Neural progenitor cell (in vitro differentiated cells): ENCODE measurements around the gene KIAA0232. TPM values are rescaled to one million over a fixed set of nuclear protein-coding genes. Genes with fewer than 3 reads are reported as not detected.

ENCODE experiments used
- DNase-seq: peaks from one replicate; pipeline ENCODE4 v3.0.0-alpha.2; 2016; ENCODE audit warnings: low spot score
- H2AFZ ChIP-seq: fragments of 200-600 bp; sonication (generic); replicated peaks from 2 replicates; pipeline ENCODE4 v1.6.1; 2016; ENCODE audit warnings: antibody characterized with exemption
- H3F3A ChIP-seq: fragments of 200-600 bp; sonication (generic); 2 replicates; pipeline ENCODE4 v1.6.1; 2016; ENCODE audit warnings: antibody characterized with exemption, low read depth
- H3K27ac ChIP-seq: fragments of 200-600 bp; sonication (generic); 2 replicates; pipeline ENCODE4 v1.5.1; 2016; ENCODE audit warnings: mild to moderate bottlenecking
- H3K27me3 ChIP-seq: fragments of 200-600 bp; sonication (generic); 2 replicates; pipeline ENCODE4 v1.6.1; 2016; ENCODE audit warnings: mild to moderate bottlenecking, moderate library complexity
- H3K36me3 ChIP-seq: fragments of 200-600 bp; sonication (generic); 2 replicates; pipeline ENCODE4 v1.5.1; 2016
- H3K4me1 ChIP-seq: fragments of 200-600 bp; sonication (generic); 2 replicates; pipeline ENCODE4 v1.6.1; 2016; ENCODE audit warnings: mixed run types
- H3K4me2 ChIP-seq: fragments of 200-600 bp; sonication (generic); 2 replicates; pipeline ENCODE4 v1.6.1; 2016
- H3K4me3 ChIP-seq: fragments of 200-600 bp; sonication (generic); 2 replicates; pipeline ENCODE4 v1.5.1; 2016
- H3K79me2 ChIP-seq: fragments of 200-600 bp; sonication (generic); 2 replicates; pipeline ENCODE4 v1.6.1; 2016; ENCODE audit warnings: low read depth
- H3K9ac ChIP-seq: fragments of 200-600 bp; sonication (generic); 2 replicates; pipeline ENCODE4 v1.6.1; 2016
- H3K9me3 ChIP-seq: fragments of 200-600 bp; sonication (generic); 2 replicates; pipeline ENCODE4 v1.5.1; 2016; ENCODE audit warnings: low read depth
- H4K20me1 ChIP-seq: fragments of 200-600 bp; sonication (generic); 2 replicates; pipeline ENCODE4 v1.6.1; 2016; ENCODE audit warnings: low read depth
- H3K27ac Mint-ChIP-seq: 3 replicates; pipeline ENCODE4 v1.8.0; 2021; ENCODE audit warnings: mixed read lengths
- H3K27me3 Mint-ChIP-seq: 2 replicates; pipeline ENCODE4 v1.8.0; 2022; ENCODE audit warnings: low read depth, mild to moderate bottlenecking, inconsistent platforms, moderate library complexity, mixed read lengths; ENCODE audit not compliant: insufficient read depth
- H3K36me3 Mint-ChIP-seq: 3 replicates; pipeline ENCODE4 v1.8.0; 2021; ENCODE audit warnings: mixed read lengths
- H3K4me1 Mint-ChIP-seq: 3 replicates; pipeline ENCODE4 v1.8.0; 2021; ENCODE audit warnings: mixed read lengths
- H3K4me3 Mint-ChIP-seq: 3 replicates; pipeline ENCODE4 v1.8.0; 2021; ENCODE audit warnings: mild to moderate bottlenecking, moderate library complexity, mixed read lengths
- H3K9me3 Mint-ChIP-seq: 3 replicates; pipeline ENCODE4 v1.8.0; 2020; ENCODE audit warnings: mixed read lengths
- EZH2 ChIP-seq: fragments of 200-600 bp; sonication (generic); IDR thresholded peaks from 2 replicates; pipeline ENCODE4 v1.6.1; 2017; ENCODE audit warnings: antibody characterized with exemption, mild to moderate bottlenecking, moderate library complexity
- EZH2phosphoT487 ChIP-seq: fragments of 200-600 bp; sonication (generic); IDR thresholded peaks from 2 replicates; pipeline ENCODE4 v1.6.1; 2017; ENCODE audit warnings: antibody characterized with exemption
- total RNA-seq: library from RNA; depleted of rRNA; stranded (reverse); fragments of >200 nt; gene quantifications from 2 replicates; pipeline ENCODE4 v1.2.3, GENCODE V29; 2015; ENCODE audit warnings: low replicate concordance
- TF ChIP-seq, protein P1 (sequence below): fragments of 200-600 bp; sonication (generic); IDR thresholded peaks from 2 replicates; pipeline ENCODE4 v1.5.1; 2017; ENCODE audit warnings: antibody characterized with exemption, mild to moderate bottlenecking

KIAA0232 gene
- total RNA-seq, 1 donor from 2014 or later, result 42.9 TPM

- H3K36me3 Mint-ChIP-seq, result no peaks in the 10 kb centered on the region
Measured at GRCh38 chr4:6734165-6734786, 48.3 kb upstream of the KIAA0232 start.

GRCh38 chr4:6739920-6740319, 42.6 kb upstream of the KIAA0232 start:
- Histone ChIP-seq H3K36me3 (no peaks in the 10 kb centered on the region), H3K4me2 (no peak overlapping the region), H3K27ac (no peak overlapping the region), H3K4me1 (no peaks in the 10 kb centered on the region), H3F3A (no peaks in the 10 kb centered on the region), H3K9ac (no peak overlapping the region), H3K4me3 (no peak overlapping the region), H3K9me3 (no peaks in the 10 kb centered on the region), H3K79me2 (no peaks in the 10 kb centered on the region), H4K20me1 (no peaks in the 10 kb centered on the region), H3K27me3 (no peaks in the 10 kb centered on the region), H2AFZ (no peak overlapping the region)
- DNase-seq, result no peak
- H3K27me3 Mint-ChIP-seq, result peaks cover 2% of the 10 kb centered on the region
- peaks cover under 1% of the 10 kb centered on the region for H3K4me1 Mint-ChIP-seq
- H3K4me3 Mint-ChIP-seq, result no peak overlapping the region
- TF ChIP-seq, protein P1, sequence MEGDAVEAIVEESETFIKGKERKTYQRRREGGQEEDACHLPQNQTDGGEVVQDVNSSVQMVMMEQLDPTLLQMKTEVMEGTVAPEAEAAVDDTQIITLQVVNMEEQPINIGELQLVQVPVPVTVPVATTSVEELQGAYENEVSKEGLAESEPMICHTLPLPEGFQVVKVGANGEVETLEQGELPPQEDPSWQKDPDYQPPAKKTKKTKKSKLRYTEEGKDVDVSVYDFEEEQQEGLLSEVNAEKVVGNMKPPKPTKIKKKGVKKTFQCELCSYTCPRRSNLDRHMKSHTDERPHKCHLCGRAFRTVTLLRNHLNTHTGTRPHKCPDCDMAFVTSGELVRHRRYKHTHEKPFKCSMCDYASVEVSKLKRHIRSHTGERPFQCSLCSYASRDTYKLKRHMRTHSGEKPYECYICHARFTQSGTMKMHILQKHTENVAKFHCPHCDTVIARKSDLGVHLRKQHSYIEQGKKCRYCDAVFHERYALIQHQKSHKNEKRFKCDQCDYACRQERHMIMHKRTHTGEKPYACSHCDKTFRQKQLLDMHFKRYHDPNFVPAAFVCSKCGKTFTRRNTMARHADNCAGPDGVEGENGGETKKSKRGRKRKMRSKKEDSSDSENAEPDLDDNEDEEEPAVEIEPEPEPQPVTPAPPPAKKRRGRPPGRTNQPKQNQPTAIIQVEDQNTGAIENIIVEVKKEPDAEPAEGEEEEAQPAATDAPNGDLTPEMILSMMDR, result no peak
- no peak for TF ChIP-seq EZH2phosphoT487
- TF ChIP-seq EZH2, result no peak
- H3K36me3 Mint-ChIP-seq, result no peaks in the 10 kb centered on the region
- no peak overlapping the region for H3K27ac Mint-ChIP-seq
- peaks cover 11% of the 10 kb centered on the region for H3K9me3 Mint-ChIP-seq

More at GRCh38 chr4:6734165-6734786, 48.3 kb upstream of the KIAA0232 start:
- Mint-ChIP-seq H3K4me3 (no peak overlapping the region), H3K9me3 (no peaks in the 10 kb centered on the region), H3K27me3 (peaks cover 13% of the 10 kb centered on the region), H3K27ac (no peak overlapping the region), H3K4me1 (peaks cover 6% of the 10 kb centered on the region)
- TF ChIP-seq EZH2, result no peak
- no peak for TF ChIP-seq EZH2phosphoT487
- TF ChIP-seq, protein P1, result no peak
- H3K9me3 ChIP-seq, result no peaks in the 10 kb centered on the region
- H3F3A ChIP-seq, result no peaks in the 10 kb centered on the region
- DNase-seq, result no peak
- H3K9ac ChIP-seq, result no peak overlapping the region
- H3K4me3 ChIP-seq, result no peak overlapping the region
- H3K4me2 ChIP-seq, result no peak overlapping the region
- H2AFZ ChIP-seq, result no peak overlapping the region
- H3K4me1 ChIP-seq, result no peaks in the 10 kb centered on the region
- H3K79me2 ChIP-seq, result no peaks in the 10 kb centered on the region
- no peaks in the 10 kb centered on the region for H3K36me3 ChIP-seq
- no peak overlapping the region for H3K27ac ChIP-seq
- H4K20me1 ChIP-seq, result no peaks in the 10 kb centered on the region
- H3K27me3 ChIP-seq, result no peaks in the 10 kb centered on the region

DNA sequence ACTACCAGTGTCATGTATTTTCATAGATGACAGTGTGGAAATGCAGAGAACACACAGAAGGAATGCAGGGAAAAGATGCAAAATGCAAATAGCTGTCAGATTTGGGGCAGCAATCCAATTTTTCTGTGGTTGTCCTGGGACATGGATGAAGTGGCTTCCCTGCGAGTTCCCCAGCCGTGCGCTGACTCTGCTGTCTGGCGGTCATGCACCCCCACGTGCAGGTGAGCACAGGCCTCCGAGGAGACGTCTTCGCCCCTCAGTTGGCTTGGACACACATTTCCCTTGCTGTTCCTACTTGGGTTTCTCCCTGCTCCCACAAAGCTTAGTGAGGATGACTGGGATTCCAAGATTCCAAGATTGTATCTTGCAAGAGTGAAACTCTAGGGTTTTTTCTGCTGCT, 42.2 kb upstream of the KIAA0232 start:
- Histone ChIP-seq H3K4me2 (no peak overlapping the region), H3K9me3 (no peaks in the 10 kb centered on the region), H3K27ac (no peak overlapping the region), H2AFZ (no peak overlapping the region), H3F3A (no peaks in the 10 kb centered on the region), H3K4me3 (no peak overlapping the region), H4K20me1 (no peaks in the 10 kb centered on the region), H3K79me2 (no peaks in the 10 kb centered on the region), H3K27me3 (no peaks in the 10 kb centered on the region), H3K36me3 (no peaks in the 10 kb centered on the region), H3K9ac (no peak overlapping the region), H3K4me1 (no peaks in the 10 kb centered on the region)
- H3K4me1 Mint-ChIP-seq, result peaks cover 2% of the 10 kb centered on the region
- TF ChIP-seq EZH2, result no peak
- TF ChIP-seq EZH2phosphoT487, result no peak
- H3K27ac Mint-ChIP-seq, result no peak overlapping the region
- H3K9me3 Mint-ChIP-seq, result peaks cover 11% of the 10 kb centered on the region
- no peak overlapping the region for H3K4me3 Mint-ChIP-seq
- peaks cover 2% of the 10 kb centered on the region for H3K27me3 Mint-ChIP-seq
- H3K36me3 Mint-ChIP-seq, result no peaks in the 10 kb centered on the region
- DNase-seq, result no peak

DNA sequence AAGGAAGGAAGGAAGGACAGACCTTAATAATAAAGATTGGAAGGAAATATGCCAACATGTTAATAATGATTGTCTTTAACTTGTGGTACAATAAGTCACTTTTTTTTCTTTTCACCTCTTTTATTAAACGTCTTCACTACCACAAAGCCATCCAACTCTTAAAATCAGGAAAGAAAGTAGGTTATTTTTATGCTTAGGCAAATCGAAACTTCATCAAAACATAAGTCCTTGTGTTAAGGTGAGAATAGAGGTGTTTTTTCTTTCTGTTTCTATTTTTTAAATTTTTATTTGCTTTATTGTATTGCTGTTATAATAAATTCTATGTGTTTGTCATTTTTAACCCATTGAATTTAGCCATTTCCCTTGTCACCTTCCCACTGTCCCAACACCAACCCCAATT, 40.0 kb upstream of the KIAA0232 start:
- H2AFZ ChIP-seq, result no peak overlapping the region
- H3K79me2 ChIP-seq, result no peaks in the 10 kb centered on the region
- Mint-ChIP-seq H3K27me3 (peaks cover 4% of the 10 kb centered on the region), H3K4me1 (peaks cover 5% of the 10 kb centered on the region), H3K27ac (no peak overlapping the region), H3K9me3 (peaks cover 11% of the 10 kb centered on the region), H3K4me3 (no peak overlapping the region), H3K36me3 (no peaks in the 10 kb centered on the region)
- no peaks in the 10 kb centered on the region for H3F3A ChIP-seq
- TF ChIP-seq EZH2 (no peak), EZH2phosphoT487 (no peak)
- TF ChIP-seq, protein P1, result no peak
- no peak overlapping the region for H3K9ac ChIP-seq
- H3K27me3 ChIP-seq, result no peaks in the 10 kb centered on the region
- H3K36me3 ChIP-seq, result no peaks in the 10 kb centered on the region
- no peak overlapping the region for H3K27ac ChIP-seq
- H3K4me2 ChIP-seq, result no peak overlapping the region
- H4K20me1 ChIP-seq, result no peaks in the 10 kb centered on the region
- H3K9me3 ChIP-seq, result no peaks in the 10 kb centered on the region
- no peaks in the 10 kb centered on the region for H3K4me1 ChIP-seq
- DNase-seq, result no peak
- H3K4me3 ChIP-seq, result no peak overlapping the region
